ENCODE measurements around the gene HS3ST5.

- TF ChIP-seq, protein P1, sequence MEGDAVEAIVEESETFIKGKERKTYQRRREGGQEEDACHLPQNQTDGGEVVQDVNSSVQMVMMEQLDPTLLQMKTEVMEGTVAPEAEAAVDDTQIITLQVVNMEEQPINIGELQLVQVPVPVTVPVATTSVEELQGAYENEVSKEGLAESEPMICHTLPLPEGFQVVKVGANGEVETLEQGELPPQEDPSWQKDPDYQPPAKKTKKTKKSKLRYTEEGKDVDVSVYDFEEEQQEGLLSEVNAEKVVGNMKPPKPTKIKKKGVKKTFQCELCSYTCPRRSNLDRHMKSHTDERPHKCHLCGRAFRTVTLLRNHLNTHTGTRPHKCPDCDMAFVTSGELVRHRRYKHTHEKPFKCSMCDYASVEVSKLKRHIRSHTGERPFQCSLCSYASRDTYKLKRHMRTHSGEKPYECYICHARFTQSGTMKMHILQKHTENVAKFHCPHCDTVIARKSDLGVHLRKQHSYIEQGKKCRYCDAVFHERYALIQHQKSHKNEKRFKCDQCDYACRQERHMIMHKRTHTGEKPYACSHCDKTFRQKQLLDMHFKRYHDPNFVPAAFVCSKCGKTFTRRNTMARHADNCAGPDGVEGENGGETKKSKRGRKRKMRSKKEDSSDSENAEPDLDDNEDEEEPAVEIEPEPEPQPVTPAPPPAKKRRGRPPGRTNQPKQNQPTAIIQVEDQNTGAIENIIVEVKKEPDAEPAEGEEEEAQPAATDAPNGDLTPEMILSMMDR (IDR thresholded peaks at IDR 0.05), result no peak
- no peak for TF ChIP-seq EP300 (IDR thresholded peaks at IDR 0.05)
- TF ChIP-seq POLR2A (IDR thresholded peaks at IDR 0.05), result no peak
- no peak for TF ChIP-seq POLR2AphosphoS5 (IDR thresholded peaks at IDR 0.05)
Observed at GRCh38 chr6:114121913-114122662, 220.7 kb downstream of the HS3ST5 start.

All from suprapubic skin (tissue), 4 donors.